Measurements from ENCODE around the gene ERG28. TPM values are rescaled to one million over a fixed set of nuclear protein-coding genes. Genes with fewer than 3 reads are reported as not detected.

ERG28 gene
- total and polyA plus RNA-seq, 2 of the 13 experiments (the other 11 are each of a cell fraction or from before 2014, with no cell fraction given): 27.3 to 32.3 TPM

DNA sequence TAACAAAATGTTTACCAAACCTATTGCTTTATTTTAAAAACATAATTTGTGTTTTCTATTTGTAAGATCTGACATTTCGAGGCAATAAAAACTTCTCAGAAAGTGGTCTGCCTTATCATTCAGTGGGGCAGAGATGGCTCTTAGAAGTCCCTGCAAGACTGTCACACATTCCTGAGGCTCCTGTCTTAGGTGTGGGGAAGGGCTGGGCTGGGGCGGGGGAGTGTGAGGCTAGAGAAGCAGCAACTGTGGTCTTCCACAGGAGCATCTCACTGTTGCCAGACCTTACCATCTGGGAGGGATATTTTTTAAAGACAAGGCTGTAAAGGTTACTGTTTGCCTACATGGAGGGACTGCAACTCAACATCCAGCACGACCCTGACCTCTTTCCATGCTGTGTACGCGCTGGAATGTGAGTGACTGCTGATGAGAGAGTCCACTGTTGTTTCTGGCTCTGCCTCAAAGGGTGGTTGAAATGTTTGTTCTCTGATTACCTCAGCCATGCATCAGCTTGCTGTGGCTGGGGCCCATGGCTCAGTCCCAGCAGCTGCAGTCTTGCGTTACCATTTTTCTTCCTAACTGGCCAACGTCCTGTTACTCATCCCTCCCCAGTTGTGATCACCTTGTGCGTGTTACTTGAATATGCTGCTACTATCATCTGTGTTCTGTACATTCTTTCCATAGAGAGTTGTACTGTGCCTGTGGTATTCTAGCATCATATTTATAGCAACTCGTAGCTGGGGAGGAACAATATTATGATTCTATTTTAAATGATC is 12.4 kb downstream of the ERG28 start (continued):
- TF ChIP-seq ZNF558 (CRISPR knock-in tag; IDR thresholded peaks at IDR 0.05; ENCODE audit: borderline replicate concordance): no peak; the same call in 1 of the 2 replicates
- TF ChIP-seq, protein P1, sequence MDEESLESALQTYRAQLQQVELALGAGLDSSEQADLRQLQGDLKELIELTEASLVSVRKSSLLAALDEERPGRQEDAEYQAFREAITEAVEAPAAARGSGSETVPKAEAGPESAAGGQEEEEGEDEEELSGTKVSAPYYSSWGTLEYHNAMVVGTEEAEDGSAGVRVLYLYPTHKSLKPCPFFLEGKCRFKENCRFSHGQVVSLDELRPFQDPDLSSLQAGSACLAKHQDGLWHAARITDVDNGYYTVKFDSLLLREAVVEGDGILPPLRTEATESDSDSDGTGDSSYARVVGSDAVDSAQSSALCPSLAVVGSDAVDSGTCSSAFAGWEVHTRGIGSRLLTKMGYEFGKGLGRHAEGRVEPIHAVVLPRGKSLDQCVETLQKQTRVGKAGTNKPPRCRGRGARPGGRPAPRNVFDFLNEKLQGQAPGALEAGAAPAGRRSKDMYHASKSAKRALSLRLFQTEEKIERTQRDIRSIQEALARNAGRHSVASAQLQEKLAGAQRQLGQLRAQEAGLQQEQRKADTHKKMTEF (CRISPR knock-in tag; IDR thresholded peaks at IDR 0.05): peak; percentile 86
- TF ChIP-seq, protein P2, sequence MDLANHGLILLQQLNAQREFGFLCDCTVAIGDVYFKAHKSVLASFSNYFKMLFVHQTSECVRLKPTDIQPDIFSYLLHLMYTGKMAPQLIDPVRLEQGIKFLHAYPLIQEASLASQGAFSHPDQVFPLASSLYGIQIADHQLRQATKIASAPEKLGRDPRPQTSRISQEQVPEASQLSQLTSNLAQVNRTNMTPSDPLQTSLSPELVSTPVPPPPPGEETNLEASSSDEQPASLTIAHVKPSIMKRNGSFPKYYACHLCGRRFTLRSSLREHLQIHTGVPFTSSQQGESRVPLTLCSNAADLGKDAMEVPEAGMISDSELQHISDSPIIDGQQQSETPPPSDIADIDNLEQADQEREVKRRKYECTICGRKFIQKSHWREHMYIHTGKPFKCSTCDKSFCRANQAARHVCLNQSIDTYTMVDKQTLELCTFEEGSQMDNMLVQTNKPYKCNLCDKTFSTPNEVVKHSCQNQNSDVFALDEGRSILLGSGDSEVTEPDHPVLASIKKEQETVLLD (CRISPR knock-in tag; IDR thresholded peaks at IDR 0.05; ENCODE audit: low read depth): peak; percentile 29; the same call in 1 of the 2 replicates
- TF ChIP-seq TGIF2 (CRISPR knock-in tag; IDR thresholded peaks at IDR 0.05): peak; percentile 80; the same call in 1 of the 2 replicates
- TF ChIP-seq, protein P3, sequence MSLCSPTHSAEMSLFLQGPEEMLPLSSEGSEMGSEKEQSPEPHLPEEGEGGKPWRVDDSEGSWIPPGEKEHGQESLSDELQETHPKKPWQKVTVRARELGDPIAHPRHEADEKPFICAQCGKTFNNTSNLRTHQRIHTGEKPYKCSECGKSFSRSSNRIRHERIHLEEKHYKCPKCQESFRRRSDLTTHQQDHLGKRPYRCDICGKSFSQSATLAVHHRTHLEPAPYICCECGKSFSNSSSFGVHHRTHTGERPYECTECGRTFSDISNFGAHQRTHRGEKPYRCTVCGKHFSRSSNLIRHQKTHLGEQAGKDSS (CRISPR knock-in tag; IDR thresholded peaks at IDR 0.05; ENCODE audit: borderline replicate concordance, low read depth): peak; percentile 88
- peak; percentile 65; the same call in 1 of the 2 replicates for TF ChIP-seq ZNF749 (CRISPR knock-in tag; IDR thresholded peaks at IDR 0.05; ENCODE audit: borderline replicate concordance)
- TF ChIP-seq SAP130 (CRISPR knock-in tag; IDR thresholded peaks at IDR 0.05; ENCODE audit: low read depth): peak; percentile 98
- no peak for TF ChIP-seq RFX1 (IDR thresholded peaks at IDR 0.05)
- TF ChIP-seq, protein P4, sequence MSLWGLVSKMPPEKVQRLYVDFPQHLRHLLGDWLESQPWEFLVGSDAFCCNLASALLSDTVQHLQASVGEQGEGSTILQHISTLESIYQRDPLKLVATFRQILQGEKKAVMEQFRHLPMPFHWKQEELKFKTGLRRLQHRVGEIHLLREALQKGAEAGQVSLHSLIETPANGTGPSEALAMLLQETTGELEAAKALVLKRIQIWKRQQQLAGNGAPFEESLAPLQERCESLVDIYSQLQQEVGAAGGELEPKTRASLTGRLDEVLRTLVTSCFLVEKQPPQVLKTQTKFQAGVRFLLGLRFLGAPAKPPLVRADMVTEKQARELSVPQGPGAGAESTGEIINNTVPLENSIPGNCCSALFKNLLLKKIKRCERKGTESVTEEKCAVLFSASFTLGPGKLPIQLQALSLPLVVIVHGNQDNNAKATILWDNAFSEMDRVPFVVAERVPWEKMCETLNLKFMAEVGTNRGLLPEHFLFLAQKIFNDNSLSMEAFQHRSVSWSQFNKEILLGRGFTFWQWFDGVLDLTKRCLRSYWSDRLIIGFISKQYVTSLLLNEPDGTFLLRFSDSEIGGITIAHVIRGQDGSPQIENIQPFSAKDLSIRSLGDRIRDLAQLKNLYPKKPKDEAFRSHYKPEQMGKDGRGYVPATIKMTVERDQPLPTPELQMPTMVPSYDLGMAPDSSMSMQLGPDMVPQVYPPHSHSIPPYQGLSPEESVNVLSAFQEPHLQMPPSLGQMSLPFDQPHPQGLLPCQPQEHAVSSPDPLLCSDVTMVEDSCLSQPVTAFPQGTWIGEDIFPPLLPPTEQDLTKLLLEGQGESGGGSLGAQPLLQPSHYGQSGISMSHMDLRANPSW (CRISPR knock-in tag; IDR thresholded peaks at IDR 0.05; ENCODE audit: borderline replicate concordance): peak; percentile 67; the same call in 1 of the 2 replicates
- TF ChIP-seq SNAPC2 (CRISPR knock-in tag; IDR thresholded peaks at IDR 0.05): 0 out of 2 replicates have a peak, but pooled peaks have one; percentile 59
- TF ChIP-seq NKX3-1 (CRISPR knock-in tag; IDR thresholded peaks at IDR 0.05): peak; percentile 69; the same call in 1 of the 2 replicates
- no peak for TF ChIP-seq ATAD3A (CRISPR knock-in tag; IDR thresholded peaks at IDR 0.05)
- TF ChIP-seq ZNF451 (CRISPR knock-in tag; IDR thresholded peaks at IDR 0.05): 0 out of 2 replicates have a peak, but pooled peaks have one; percentile 62
- TF ChIP-seq PCBP2 (optimal IDR thresholded peaks at IDR 0.05; ENCODE audit: low read depth, low read length, poor library complexity, severe bottlenecking): no peak
- TF ChIP-seq ZFP36L2 (CRISPR knock-in tag; IDR thresholded peaks at IDR 0.05): no peak
- TF ChIP-seq, protein P5, sequence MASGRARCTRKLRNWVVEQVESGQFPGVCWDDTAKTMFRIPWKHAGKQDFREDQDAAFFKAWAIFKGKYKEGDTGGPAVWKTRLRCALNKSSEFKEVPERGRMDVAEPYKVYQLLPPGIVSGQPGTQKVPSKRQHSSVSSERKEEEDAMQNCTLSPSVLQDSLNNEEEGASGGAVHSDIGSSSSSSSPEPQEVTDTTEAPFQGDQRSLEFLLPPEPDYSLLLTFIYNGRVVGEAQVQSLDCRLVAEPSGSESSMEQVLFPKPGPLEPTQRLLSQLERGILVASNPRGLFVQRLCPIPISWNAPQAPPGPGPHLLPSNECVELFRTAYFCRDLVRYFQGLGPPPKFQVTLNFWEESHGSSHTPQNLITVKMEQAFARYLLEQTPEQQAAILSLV (CRISPR knock-in tag; IDR thresholded peaks at IDR 0.05; ENCODE audit: borderline replicate concordance): peak; percentile 57
- 0 out of 2 replicates have a peak, but pooled peaks have one; percentile 25 for TF ChIP-seq TP53 (CRISPR knock-in tag; conservative IDR thresholded peaks at IDR 0.05)
- peak; percentile 76 for TF ChIP-seq SP5 (CRISPR knock-in tag; IDR thresholded peaks at IDR 0.05; ENCODE audit: borderline replicate concordance, low read depth)

Data from HepG2 (cell line).